ENCODE measurements around the gene RUNDC3A.
"Not testable (repeated sequence)": the region's sequence is repeated elsewhere in the genome, so short reads cannot be mapped to it uniquely, and the experiment has no call there.

Gene RUNDC3A

DNA sequence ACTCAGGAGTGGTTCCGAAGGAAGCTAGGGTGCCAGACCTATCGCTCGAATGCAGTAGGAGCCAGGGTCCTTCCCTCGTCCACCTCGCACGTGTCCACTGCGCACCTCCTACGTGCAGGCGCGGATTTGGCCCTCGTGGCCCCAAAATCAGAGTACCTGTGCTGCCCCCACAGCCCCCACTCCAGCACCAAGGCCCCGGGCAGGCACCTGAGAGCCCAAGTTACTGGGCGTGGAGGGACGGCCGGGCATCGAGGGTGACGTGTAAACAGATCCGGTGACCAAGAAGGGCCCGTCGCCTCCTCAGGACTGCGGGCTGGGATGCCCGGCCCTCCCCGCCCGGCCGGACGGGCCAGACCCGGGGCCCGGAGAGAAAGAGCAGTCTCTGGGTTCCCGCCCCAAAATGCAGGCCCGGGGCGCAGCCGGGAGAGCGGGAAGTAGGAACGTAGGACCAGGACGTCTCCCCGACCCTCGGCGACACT, 15.7 kb downstream of the RUNDC3A start:
- H3K27ac ChIP-seq = peak overlapping the region; percentile 90
- H3K4me3 ChIP-seq (ENCODE audit: low read depth, low read length) = peak overlapping the region; percentile 96
- H3K36me3 ChIP-seq (ENCODE audit: control insufficient read depth, insufficient read depth, low read length) = no peaks in the 10 kb centered on the region
- peak overlapping the region; percentile 38 for H3K9ac ChIP-seq
- no peaks in the 10 kb centered on the region for H3K9me3 ChIP-seq (ENCODE audit: control insufficient read depth, low read length)
- peaks cover 9% of the 10 kb centered on the region for H3K4me1 ChIP-seq
- TF ChIP-seq CTCF (IDR thresholded peaks at IDR 0.05) = no peak
- H3K79me2 ChIP-seq = peaks cover 9% of the 10 kb centered on the region
- peak overlapping the region; percentile 78 for H2AFZ ChIP-seq
- peak overlapping the region; percentile 92 for H3K4me2 ChIP-seq (ENCODE audit: low read length)
- no peaks in the 10 kb centered on the region for H3K27me3 ChIP-seq (ENCODE audit: control insufficient read depth, insufficient read depth, low read length)

GRCh38 chr17:44324571-44325275, 16.3 kb downstream of the RUNDC3A start, which contains the start of gene SLC25A39:
TSS of gene SLC25A39 (minus strand) at chr17:44324823. CDS start at chr17:44323562, 1,261 bp downstream.
- Histone ChIP-seq H3K27me3 (ENCODE audit: control insufficient read depth, insufficient read depth, low read length) (no peaks in the 10 kb centered on the region), H3K9me3 (ENCODE audit: control insufficient read depth, low read length) (no peaks in the 10 kb centered on the region), H2AFZ (peak within 1 kb of the TSS; percentile 78), H3K36me3 (ENCODE audit: control insufficient read depth, insufficient read depth, low read length) (no peaks in the 10 kb centered on the region), H3K4me3 (ENCODE audit: low read depth, low read length) (peak within 1 kb of the TSS; percentile 96), H3K79me2 (peaks cover 9% of the 10 kb centered on the region), H3K4me1 (peaks cover 9% of the 10 kb centered on the region), H3K4me2 (ENCODE audit: low read length) (peak within 1 kb of the TSS; percentile 96), H3K9ac (peak within 1 kb of the TSS; percentile 38), H3K27ac (peak within 1 kb of the TSS; percentile 90)
- no peak for TF ChIP-seq CTCF (IDR thresholded peaks at IDR 0.05)

- no peak for TF ChIP-seq CTCF (IDR thresholded peaks at IDR 0.05)
- Histone ChIP-seq H3K79me2 (peaks cover 9% of the 10 kb centered on the region), H2AFZ (peak overlapping the region; percentile 61), H3K4me2 (ENCODE audit: low read length) (peak overlapping the region; percentile 3), H3K4me3 (ENCODE audit: low read depth, low read length) (peak overlapping the region; percentile 3), H3K9me3 (ENCODE audit: control insufficient read depth, low read length) (no peaks in the 10 kb centered on the region), H3K36me3 (ENCODE audit: control insufficient read depth, insufficient read depth, low read length) (no peaks in the 10 kb centered on the region), H3K4me1 (peaks cover 11% of the 10 kb centered on the region), H3K27ac (no peak overlapping the region), H3K9ac (no peak overlapping the region), H3K27me3 (ENCODE audit: control insufficient read depth, insufficient read depth, low read length) (no peaks in the 10 kb centered on the region)
Measured at GRCh38 chr17:44326861-44327444, 18.6 kb downstream of the RUNDC3A start.

DNA sequence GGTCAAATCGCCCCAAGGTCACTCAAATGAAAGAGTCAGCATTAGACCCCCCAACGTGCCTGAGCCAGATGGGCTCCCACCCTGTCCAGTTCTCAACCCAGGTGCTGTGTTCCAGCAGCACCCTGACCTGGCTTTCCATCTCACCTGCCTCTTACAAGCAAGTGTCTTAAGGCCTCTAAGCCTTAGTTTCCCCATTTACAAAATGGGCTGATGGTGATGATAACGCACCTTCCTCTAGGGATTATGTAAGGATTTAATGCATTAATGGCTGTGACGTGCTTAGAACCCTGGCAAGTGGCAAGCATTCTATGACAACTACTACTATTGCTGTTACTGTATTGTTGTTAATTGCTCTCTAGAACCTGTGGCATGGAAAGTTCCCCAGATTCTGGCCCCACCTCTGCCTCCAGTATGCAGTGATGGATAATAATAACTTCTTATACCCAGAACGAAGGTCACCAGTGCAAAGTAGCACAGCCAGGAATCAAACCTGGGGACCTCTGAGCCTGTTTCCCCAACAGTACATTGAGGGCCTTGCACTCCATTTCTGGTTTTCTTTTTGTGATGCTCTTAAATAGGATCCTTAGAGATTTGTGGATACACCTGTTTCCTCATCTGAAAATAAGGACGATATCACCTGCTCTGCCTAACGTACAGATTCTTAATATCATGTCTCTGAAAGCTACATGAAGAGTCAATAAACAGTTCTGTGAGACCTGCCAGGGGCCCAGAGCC, 19.5 kb downstream of the RUNDC3A start:
- Histone ChIP-seq H3K27ac (no peak overlapping the region), H3K4me1 (peaks cover 11% of the 10 kb centered on the region), H3K9ac (no peak overlapping the region), H3K9me3 (ENCODE audit: control insufficient read depth, low read length) (no peaks in the 10 kb centered on the region), H3K27me3 (ENCODE audit: control insufficient read depth, insufficient read depth, low read length) (no peaks in the 10 kb centered on the region), H3K4me3 (ENCODE audit: low read depth, low read length) (no peak overlapping the region), H3K36me3 (ENCODE audit: control insufficient read depth, insufficient read depth, low read length) (no peaks in the 10 kb centered on the region), H2AFZ (peak overlapping the region; percentile 45), H3K79me2 (peaks cover 9% of the 10 kb centered on the region), H3K4me2 (ENCODE audit: low read length) (no peak overlapping the region)
- no peak for TF ChIP-seq CTCF (IDR thresholded peaks at IDR 0.05)

DNA sequence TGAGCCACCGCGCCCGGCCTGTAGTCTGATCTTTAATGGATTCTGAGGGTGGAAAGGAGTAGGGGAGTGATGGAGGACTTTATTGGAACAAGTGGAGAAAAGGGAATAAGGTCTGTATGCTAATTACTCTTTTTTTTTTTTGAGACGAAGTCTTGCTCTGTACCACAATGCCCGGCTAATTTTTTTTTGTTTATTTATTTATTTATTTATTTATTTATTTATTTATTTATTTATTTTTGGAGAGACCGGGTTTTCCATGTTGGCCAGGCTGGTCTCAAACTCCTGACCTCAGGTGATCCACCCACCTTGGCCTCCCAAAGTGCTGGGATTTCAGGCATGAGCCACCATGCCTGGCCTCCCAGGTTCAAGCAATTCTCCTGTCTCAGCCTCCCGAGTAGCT, 21.1 kb downstream of the RUNDC3A start:
- H3K9me3 ChIP-seq (ENCODE audit: control insufficient read depth, low read length); H3K4me3 ChIP-seq (ENCODE audit: low read depth, low read length); H2AFZ ChIP-seq; H3K79me2 ChIP-seq; H3K27ac ChIP-seq; H3K9ac ChIP-seq; H3K4me1 ChIP-seq; H3K27me3 ChIP-seq (ENCODE audit: control insufficient read depth, insufficient read depth, low read length); H3K4me2 ChIP-seq (ENCODE audit: low read length); H3K36me3 ChIP-seq (ENCODE audit: control insufficient read depth, insufficient read depth, low read length): not testable (repeated sequence)

GRCh38 chr17:44330263-44330662, 21.9 kb downstream of the RUNDC3A start:
- H3K36me3 ChIP-seq (ENCODE audit: control insufficient read depth, insufficient read depth, low read length); H3K27me3 ChIP-seq (ENCODE audit: control insufficient read depth, insufficient read depth, low read length); H3K9me3 ChIP-seq (ENCODE audit: control insufficient read depth, low read length); H3K79me2 ChIP-seq; H3K4me3 ChIP-seq (ENCODE audit: low read depth, low read length); H3K27ac ChIP-seq; H3K4me2 ChIP-seq (ENCODE audit: low read length); H2AFZ ChIP-seq; H3K4me1 ChIP-seq; H3K9ac ChIP-seq: not testable (repeated sequence)
